OCI-LY7 (cell line): Measurements from ENCODE around the gene CGA.

Experiments
- CTCF ChIP-seq: fragments of 200-600 bp; sonication (generic); conservative IDR thresholded peaks from 2 replicates; pipeline ENCODE4 v1.5.1; 2014; ENCODE audit warnings: mild to moderate bottlenecking, antibody characterized with exemption, low read length, moderate library complexity, mixed read lengths
- EZH2phosphoT487 ChIP-seq: fragments of 200-600 bp; sonication (generic); IDR thresholded peaks from 2 replicates; pipeline ENCODE4 v1.6.1; 2018; ENCODE audit warnings: low read depth, borderline replicate concordance, mild to moderate bottlenecking, mixed run types, antibody characterized with exemption, low read length, moderate library complexity, mixed read lengths

GRCh38 chr6:87040729-87041128 is 54.2 kb downstream of the CGA start:
- TF ChIP-seq CTCF (no peak), EZH2phosphoT487 (no peak)
